RWPE2 (cell line): ENCODE measurements around the gene PRKG1.

Source experiments
- ATAC-seq: fragments of 200-7000 bp; cut with Tn5 transposase; 3 replicates; pipeline ENCODE4 v1.9.1; 2021; ENCODE audit warnings: low read depth
- DNase-seq: peaks from one replicate; pipeline ENCODE4 v3.0.0-alpha.2; 2020; ENCODE audit warnings: low spot score
- H3K27ac ChIP-seq: fragments of 450-650 bp; 2 replicates; pipeline ENCODE4 v1.5.1; 2017; ENCODE audit warnings: mild to moderate bottlenecking; ENCODE audit not compliant: poor library complexity, severe bottlenecking
- H3K27me3 ChIP-seq: fragments of 250-450 bp; sonication (Bioruptor Pico); 2 replicates; pipeline ENCODE4 v1.5.1; 2021; ENCODE audit warnings: mild to moderate bottlenecking, moderate library complexity; ENCODE audit not compliant: insufficient read depth, poor library complexity, severe bottlenecking
- H3K36me3 ChIP-seq: fragments of 250-450 bp; sonication (Bioruptor Pico); 2 replicates; pipeline ENCODE4 v1.5.1; 2020; ENCODE audit warnings: low read depth, mild to moderate bottlenecking, moderate library complexity
- H3K4me1 ChIP-seq: fragments of 250-450 bp; sonication (Bioruptor Pico); 2 replicates; pipeline ENCODE4 v1.5.1; 2021; ENCODE audit warnings: mild to moderate bottlenecking, moderate library complexity; ENCODE audit not compliant: insufficient read depth, poor library complexity, severe bottlenecking
- H3K4me3 ChIP-seq: fragments of 250-450 bp; sonication (Bioruptor Pico); 2 replicates; pipeline ENCODE4 v1.5.1; 2021; ENCODE audit warnings: mild to moderate bottlenecking, moderate library complexity; ENCODE audit not compliant: severe bottlenecking
- H3K9me3 ChIP-seq: fragments of 250-450 bp; sonication (Bioruptor Pico); 2 replicates; pipeline ENCODE4 v1.5.1; 2021; ENCODE audit warnings: mild to moderate bottlenecking, moderate library complexity; ENCODE audit not compliant: severe bottlenecking
- CTCF ChIP-seq: fragments of 450-650 bp; IDR thresholded peaks from one replicate; pipeline ENCODE4 v1.5.1; 2017; ENCODE audit warnings: mild to moderate bottlenecking, moderate library complexity; ENCODE audit not compliant: poor library complexity, severe bottlenecking

The PRKG1 gene

GRCh38 chr10:51789118-51789517 lies 714.8 kb downstream of the PRKG1 start:
- ATAC-seq: no peak
- Histone ChIP-seq H3K27ac (no peak overlapping the region), H3K36me3 (no peaks in the 10 kb centered on the region), H3K9me3 (peaks cover 1% of the 10 kb centered on the region), H3K27me3 (no peaks in the 10 kb centered on the region), H3K4me1 (no peaks in the 10 kb centered on the region), H3K4me3 (no peak overlapping the region)
- TF ChIP-seq CTCF: no peak
- no peak for DNase-seq

GRCh38 chr10:51789903-51790302 lies 715.6 kb downstream of the PRKG1 start:
- H3K4me1 ChIP-seq: no peaks in the 10 kb centered on the region
- no peaks in the 10 kb centered on the region for H3K36me3 ChIP-seq
- H3K27me3 ChIP-seq: no peaks in the 10 kb centered on the region
- DNase-seq: no peak
- ATAC-seq: no peak
- H3K27ac ChIP-seq: no peak overlapping the region
- H3K9me3 ChIP-seq: peaks cover 1% of the 10 kb centered on the region
- no peak for TF ChIP-seq CTCF
- H3K4me3 ChIP-seq: no peak overlapping the region

- H3K4me3 ChIP-seq: no peak overlapping the region
- no peak for TF ChIP-seq CTCF
- no peaks in the 10 kb centered on the region for H3K27me3 ChIP-seq
- peaks cover 1% of the 10 kb centered on the region for H3K9me3 ChIP-seq
- H3K4me1 ChIP-seq: no peaks in the 10 kb centered on the region
- ATAC-seq: no peak
- no peak overlapping the region for H3K27ac ChIP-seq
- H3K36me3 ChIP-seq: no peaks in the 10 kb centered on the region
- DNase-seq: no peak
These were observed 718.4 kb downstream of the PRKG1 start for GRCh38 chr10:51792678-51793077.

- no peak for TF ChIP-seq CTCF
- no peak for DNase-seq
These were observed 725.8 kb downstream of the PRKG1 start for GRCh38 chr10:51800121-51800520.

GRCh38 chr10:51800725-51801424 lies 726.6 kb downstream of the PRKG1 start:
- no peaks in the 10 kb centered on the region for H3K36me3 ChIP-seq
- no peak for ATAC-seq
- H3K4me3 ChIP-seq: no peak overlapping the region
- DNase-seq: no peak
- no peak for TF ChIP-seq CTCF
- H3K27ac ChIP-seq: no peak overlapping the region
- no peaks in the 10 kb centered on the region for H3K27me3 ChIP-seq
- no peaks in the 10 kb centered on the region for H3K9me3 ChIP-seq
- H3K4me1 ChIP-seq: no peaks in the 10 kb centered on the region

More at GRCh38 chr10:51800121-51800520, 725.8 kb downstream of the PRKG1 start:
- no peaks in the 10 kb centered on the region for H3K36me3 ChIP-seq
- H3K9me3 ChIP-seq: no peaks in the 10 kb centered on the region
- no peak for ATAC-seq
- no peaks in the 10 kb centered on the region for H3K27me3 ChIP-seq
- H3K4me3 ChIP-seq: no peak overlapping the region
- H3K4me1 ChIP-seq: no peaks in the 10 kb centered on the region
- no peak overlapping the region for H3K27ac ChIP-seq
